ENCODE results near the gene AGER.
"Not testable (repeated sequence)": the region's sequence is repeated elsewhere in the genome, so short reads cannot be mapped to it uniquely, and the experiment has no call there.

Gene AGER

DNA sequence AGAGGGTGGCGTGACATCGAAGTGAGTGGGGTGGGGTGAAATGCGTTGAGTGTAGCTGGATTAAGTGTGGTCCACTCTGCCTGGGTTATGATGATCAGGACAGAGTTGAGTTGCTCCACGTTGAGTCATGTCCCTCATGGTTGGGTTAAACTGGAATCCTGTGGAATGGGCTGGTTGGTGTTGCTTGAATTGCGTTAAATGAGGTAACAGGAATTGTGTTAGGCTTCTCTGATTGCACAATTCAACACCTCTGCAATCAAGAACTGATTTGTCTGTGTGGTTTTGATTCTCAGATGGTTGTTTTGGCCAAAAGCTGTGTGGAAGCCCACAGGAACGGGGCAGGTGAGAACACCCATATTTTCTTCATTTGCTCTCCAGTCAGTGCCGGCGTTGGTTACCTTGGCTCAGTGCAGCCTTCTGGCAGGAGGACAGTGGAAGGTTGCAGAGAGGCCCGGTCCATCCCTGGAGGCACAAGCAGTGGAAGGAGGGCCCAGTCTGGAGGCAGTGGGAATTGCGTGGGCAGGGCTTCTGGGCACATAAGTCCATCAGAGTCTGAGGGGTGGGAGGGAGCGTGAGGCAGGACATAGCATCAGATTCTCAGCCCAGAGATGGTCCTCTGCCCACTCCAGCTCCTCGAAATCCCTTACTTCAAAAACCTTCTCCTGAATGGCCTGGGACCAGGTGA, 28.2 kb upstream of the AGER start:
- no peak overlapping the region for H3K27ac ChIP-seq (ENCODE audit: low read depth, low read length)
- TF ChIP-seq EZH2phosphoT487 (conservative IDR thresholded peaks at IDR 0.05; ENCODE audit: low read length), result no peak
- no peak for TF ChIP-seq CTCF (IDR thresholded peaks at IDR 0.05; ENCODE audit: insufficient read depth, low read length, poor library complexity, severe bottlenecking)
- H4K20me1 ChIP-seq (ENCODE audit: low read depth, low read length), result no peaks in the 10 kb centered on the region
- no peaks in the 10 kb centered on the region for H3K79me2 ChIP-seq (ENCODE audit: insufficient read depth, low read length)
- no peaks in the 10 kb centered on the region for H3K9me3 ChIP-seq (ENCODE audit: insufficient read depth, low read length)
- H2AFZ ChIP-seq (ENCODE audit: low read depth, low read length, severe bottlenecking), result no peak overlapping the region
- no peaks in the 10 kb centered on the region for H3F3A ChIP-seq (ENCODE audit: insufficient read depth)
- H3K9ac ChIP-seq (ENCODE audit: low read length), result no peak overlapping the region
- H3K36me3 ChIP-seq (ENCODE audit: low read length), result no peaks in the 10 kb centered on the region
- no peak overlapping the region for H3K4me2 ChIP-seq (ENCODE audit: low read depth, low read length, poor library complexity, severe bottlenecking)
- no peaks in the 10 kb centered on the region for H3K27me3 ChIP-seq (ENCODE audit: low read length)
- no peak overlapping the region for H3K4me3 ChIP-seq (ENCODE audit: insufficient read depth, low read length, poor library complexity, severe bottlenecking)
- H3K9me2 ChIP-seq (replicated peaks; ENCODE audit: insufficient read depth, low read length), result no peaks in the 10 kb centered on the region

GRCh38 chr6:32211432-32211831, 27.4 kb upstream of the AGER start:
- H4K20me1 ChIP-seq (ENCODE audit: low read depth, low read length); H2AFZ ChIP-seq (ENCODE audit: low read depth, low read length, severe bottlenecking); H3K9ac ChIP-seq (ENCODE audit: low read length); H3K9me3 ChIP-seq (ENCODE audit: insufficient read depth, low read length); H3F3A ChIP-seq (ENCODE audit: insufficient read depth); H3K27ac ChIP-seq (ENCODE audit: low read depth, low read length); H3K36me3 ChIP-seq (ENCODE audit: low read length); H3K79me2 ChIP-seq (ENCODE audit: insufficient read depth, low read length); H3K4me3 ChIP-seq (ENCODE audit: insufficient read depth, low read length, poor library complexity, severe bottlenecking); H3K27me3 ChIP-seq (ENCODE audit: low read length); H3K4me2 ChIP-seq (ENCODE audit: low read depth, low read length, poor library complexity, severe bottlenecking); H3K9me2 ChIP-seq (replicated peaks; ENCODE audit: insufficient read depth, low read length): not testable (repeated sequence)

DNA sequence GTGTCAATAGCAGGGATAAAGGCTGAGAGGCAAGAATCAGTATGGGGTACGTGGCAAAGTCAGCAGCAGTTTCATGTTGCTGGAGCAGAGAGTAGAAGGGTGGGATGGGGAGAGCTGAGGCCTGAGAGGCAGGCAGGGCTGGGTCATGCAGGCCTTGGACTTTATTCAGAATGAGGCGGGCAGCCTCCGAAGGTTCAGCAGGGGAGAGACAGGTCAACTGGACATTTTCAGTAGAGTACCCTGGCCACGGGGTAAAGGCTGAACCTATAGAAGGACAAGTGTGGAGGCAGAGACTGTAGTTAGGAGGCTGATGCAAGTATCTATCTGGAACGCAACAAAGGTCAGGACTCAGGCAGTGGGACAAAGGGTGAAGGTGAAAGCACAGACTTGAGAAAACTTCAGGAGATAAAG, 26.1 kb upstream of the AGER start:
- no peaks in the 10 kb centered on the region for H3K9me2 ChIP-seq (replicated peaks; ENCODE audit: insufficient read depth, low read length)
- no peaks in the 10 kb centered on the region for H3F3A ChIP-seq (ENCODE audit: insufficient read depth)
- no peak overlapping the region for H3K4me3 ChIP-seq (ENCODE audit: insufficient read depth, low read length, poor library complexity, severe bottlenecking)
- no peaks in the 10 kb centered on the region for H3K27me3 ChIP-seq (ENCODE audit: low read length)
- no peak overlapping the region for H3K9ac ChIP-seq (ENCODE audit: low read length)
- H3K79me2 ChIP-seq (ENCODE audit: insufficient read depth, low read length), result no peaks in the 10 kb centered on the region
- no peaks in the 10 kb centered on the region for H4K20me1 ChIP-seq (ENCODE audit: low read depth, low read length)
- no peak overlapping the region for H3K27ac ChIP-seq (ENCODE audit: low read depth, low read length)
- no peak for TF ChIP-seq EZH2phosphoT487 (conservative IDR thresholded peaks at IDR 0.05; ENCODE audit: low read length)
- TF ChIP-seq CTCF (IDR thresholded peaks at IDR 0.05; ENCODE audit: insufficient read depth, low read length, poor library complexity, severe bottlenecking), result no peak
- H3K9me3 ChIP-seq (ENCODE audit: insufficient read depth, low read length), result no peaks in the 10 kb centered on the region
- no peak overlapping the region for H2AFZ ChIP-seq (ENCODE audit: low read depth, low read length, severe bottlenecking)
- no peak overlapping the region for H3K4me2 ChIP-seq (ENCODE audit: low read depth, low read length, poor library complexity, severe bottlenecking)
- H3K36me3 ChIP-seq (ENCODE audit: low read length), result no peaks in the 10 kb centered on the region

DNA sequence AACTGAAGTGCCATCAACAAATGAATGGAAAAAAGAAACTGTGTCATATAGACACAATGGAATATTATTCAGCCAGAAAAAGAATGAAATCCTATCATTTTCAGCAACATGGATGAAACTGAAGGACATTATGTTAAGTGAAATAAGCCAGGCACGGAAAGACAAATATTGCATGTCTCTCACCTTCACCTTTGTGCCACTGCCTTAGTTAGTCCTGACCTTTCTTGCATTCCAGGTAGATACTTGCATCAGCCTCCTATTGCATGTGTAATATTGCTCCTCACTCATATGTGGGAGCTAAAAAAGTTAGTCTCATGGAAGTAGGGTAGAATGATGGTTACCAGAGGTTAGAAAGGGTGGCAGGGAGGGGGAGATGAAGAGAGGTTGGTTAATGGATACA, 24.9 kb upstream of the AGER start:
- no peaks in the 10 kb centered on the region for H3F3A ChIP-seq (ENCODE audit: insufficient read depth)
- H3K79me2 ChIP-seq (ENCODE audit: insufficient read depth, low read length), result no peaks in the 10 kb centered on the region
- no peaks in the 10 kb centered on the region for H3K9me2 ChIP-seq (replicated peaks; ENCODE audit: insufficient read depth, low read length)
- no peak overlapping the region for H2AFZ ChIP-seq (ENCODE audit: low read depth, low read length, severe bottlenecking)
- H3K4me3 ChIP-seq (ENCODE audit: insufficient read depth, low read length, poor library complexity, severe bottlenecking), result no peak overlapping the region
- H3K9me3 ChIP-seq (ENCODE audit: insufficient read depth, low read length), result no peaks in the 10 kb centered on the region
- H3K36me3 ChIP-seq (ENCODE audit: low read length), result no peaks in the 10 kb centered on the region
- no peaks in the 10 kb centered on the region for H4K20me1 ChIP-seq (ENCODE audit: low read depth, low read length)
- no peak for TF ChIP-seq EZH2phosphoT487 (conservative IDR thresholded peaks at IDR 0.05; ENCODE audit: low read length)
- no peak for TF ChIP-seq CTCF (IDR thresholded peaks at IDR 0.05; ENCODE audit: insufficient read depth, low read length, poor library complexity, severe bottlenecking)
- H3K27ac ChIP-seq (ENCODE audit: low read depth, low read length), result no peak overlapping the region
- H3K4me2 ChIP-seq (ENCODE audit: low read depth, low read length, poor library complexity, severe bottlenecking), result no peak overlapping the region
- H3K9ac ChIP-seq (ENCODE audit: low read length), result no peak overlapping the region
- H3K27me3 ChIP-seq (ENCODE audit: low read length), result no peaks in the 10 kb centered on the region

Measured in SU-DHL-6 (cell line).